Measurements from ENCODE around the gene CMKLR1. TPM values are rescaled to one million over a fixed set of nuclear protein-coding genes. Genes with fewer than 3 reads are reported as not detected.

The CMKLR1 gene
- total RNA-seq, 1 experiment from 2014 or later: 0.12 TPM

DNA sequence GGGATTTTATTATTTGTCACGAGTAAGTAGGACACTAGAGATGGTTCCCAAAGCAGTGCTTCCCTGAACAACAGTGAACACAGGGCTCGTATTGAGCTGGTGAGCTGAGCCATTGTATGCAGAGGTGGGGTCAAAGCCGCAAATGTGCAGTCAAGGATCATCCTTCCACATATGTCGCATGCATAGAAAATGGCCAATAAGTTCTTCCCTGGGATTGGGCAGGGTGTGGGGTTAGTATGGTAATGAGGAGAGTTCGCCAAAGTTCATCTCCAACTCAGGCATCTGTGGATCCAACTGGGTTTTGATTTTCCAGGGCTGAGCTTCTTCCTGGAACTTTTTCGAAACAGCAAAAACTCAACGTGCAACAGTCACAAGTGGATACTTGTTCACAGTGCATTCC lies 86.6 kb downstream of the CMKLR1 start:
- Mint-ChIP-seq H3K27ac (ENCODE audit: low read depth, unreplicated experiment) (no peak overlapping the region), H3K36me3 (ENCODE audit: insufficient read depth, unreplicated experiment) (no peaks in the 10 kb centered on the region), H3K27me3 (ENCODE audit: insufficient read depth, unreplicated experiment) (peaks cover 48% of the 10 kb centered on the region), H3K4me1 (ENCODE audit: insufficient read depth, unreplicated experiment) (no peaks in the 10 kb centered on the region), H3K4me3 (ENCODE audit: unreplicated experiment) (no peak overlapping the region), H3K9me3 (ENCODE audit: unreplicated experiment) (no peaks in the 10 kb centered on the region)
- intact Hi-C loops (cut with micrococcal nuclease): no loop called here
- POLR2A ChIA-PET: no interaction called here
- BruUV-seq (replicated peaks): no TSS peak
- CTCF ChIA-PET: interaction anchor here (0.6 kb wide), 1 partner anchor 260 kb away, joined by 3 read pairs; no protein-coding TSS in a partner anchor
- no peak for DNase-seq (ENCODE audit: unreplicated experiment)
- TF ChIP-seq, protein P1, sequence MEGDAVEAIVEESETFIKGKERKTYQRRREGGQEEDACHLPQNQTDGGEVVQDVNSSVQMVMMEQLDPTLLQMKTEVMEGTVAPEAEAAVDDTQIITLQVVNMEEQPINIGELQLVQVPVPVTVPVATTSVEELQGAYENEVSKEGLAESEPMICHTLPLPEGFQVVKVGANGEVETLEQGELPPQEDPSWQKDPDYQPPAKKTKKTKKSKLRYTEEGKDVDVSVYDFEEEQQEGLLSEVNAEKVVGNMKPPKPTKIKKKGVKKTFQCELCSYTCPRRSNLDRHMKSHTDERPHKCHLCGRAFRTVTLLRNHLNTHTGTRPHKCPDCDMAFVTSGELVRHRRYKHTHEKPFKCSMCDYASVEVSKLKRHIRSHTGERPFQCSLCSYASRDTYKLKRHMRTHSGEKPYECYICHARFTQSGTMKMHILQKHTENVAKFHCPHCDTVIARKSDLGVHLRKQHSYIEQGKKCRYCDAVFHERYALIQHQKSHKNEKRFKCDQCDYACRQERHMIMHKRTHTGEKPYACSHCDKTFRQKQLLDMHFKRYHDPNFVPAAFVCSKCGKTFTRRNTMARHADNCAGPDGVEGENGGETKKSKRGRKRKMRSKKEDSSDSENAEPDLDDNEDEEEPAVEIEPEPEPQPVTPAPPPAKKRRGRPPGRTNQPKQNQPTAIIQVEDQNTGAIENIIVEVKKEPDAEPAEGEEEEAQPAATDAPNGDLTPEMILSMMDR (IDR thresholded peaks at IDR 0.05; ENCODE audit: unreplicated experiment): no peak

DNA sequence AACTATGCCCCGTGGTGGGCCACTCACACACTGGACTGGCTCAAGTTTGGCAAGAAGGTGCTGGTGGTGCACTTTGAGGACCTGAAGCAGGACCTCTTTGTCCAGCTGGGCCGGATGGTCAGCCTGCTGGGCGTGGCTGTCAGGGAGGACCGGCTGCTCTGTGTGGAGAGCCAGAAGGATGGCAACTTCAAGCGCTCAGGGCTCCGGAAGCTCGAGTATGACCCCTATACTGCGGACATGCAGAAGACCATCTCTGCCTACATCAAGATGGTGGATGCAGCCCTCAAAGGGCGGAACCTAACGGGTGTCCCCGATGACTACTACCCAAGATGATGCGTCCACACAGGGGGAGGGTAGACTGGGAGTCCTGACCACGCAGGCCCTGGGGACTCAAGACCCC lies 91.1 kb downstream of the CMKLR1 start:
- TF ChIP-seq, protein P1 (IDR thresholded peaks at IDR 0.05; ENCODE audit: unreplicated experiment): no peak
- no peak overlapping the region for H3K27ac Mint-ChIP-seq (ENCODE audit: low read depth, unreplicated experiment)
- intact Hi-C loops (cut with micrococcal nuclease): no loop called here
- H3K4me3 Mint-ChIP-seq (ENCODE audit: unreplicated experiment): no peak overlapping the region
- H3K36me3 Mint-ChIP-seq (ENCODE audit: insufficient read depth, unreplicated experiment): peaks cover 6% of the 10 kb centered on the region
- DNase-seq (ENCODE audit: unreplicated experiment): no peak
- BruUV-seq (replicated peaks): no TSS peak
- peaks cover 27% of the 10 kb centered on the region for H3K27me3 Mint-ChIP-seq (ENCODE audit: insufficient read depth, unreplicated experiment)
- ChIA-PET POLR2A (no interaction called here), CTCF (no interaction called here)
- H3K9me3 Mint-ChIP-seq (ENCODE audit: unreplicated experiment): no peaks in the 10 kb centered on the region
- no peaks in the 10 kb centered on the region for H3K4me1 Mint-ChIP-seq (ENCODE audit: insufficient read depth, unreplicated experiment)

DNA sequence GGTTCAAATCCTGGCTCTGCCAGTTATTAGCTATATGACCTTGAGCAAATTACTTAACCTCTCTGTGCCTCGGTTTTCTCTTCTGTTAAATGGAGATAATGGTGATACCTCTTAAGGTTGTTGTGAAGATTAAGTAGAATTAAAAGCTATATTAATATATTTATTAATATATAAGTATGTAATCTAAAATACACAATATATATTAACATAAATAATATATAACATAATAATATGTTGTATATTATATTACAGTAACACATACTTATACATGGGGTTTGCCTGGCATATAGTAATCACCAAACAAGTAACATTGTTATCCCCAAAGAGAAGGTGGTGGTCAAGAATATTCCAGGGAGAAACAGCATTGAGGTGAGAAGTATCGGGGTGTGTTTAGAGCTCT lies 92.0 kb downstream of the CMKLR1 start:
- H3K4me1 Mint-ChIP-seq (ENCODE audit: insufficient read depth, unreplicated experiment): no peaks in the 10 kb centered on the region
- BruUV-seq (replicated peaks): no TSS peak
- no peak overlapping the region for H3K4me3 Mint-ChIP-seq (ENCODE audit: unreplicated experiment)
- H3K36me3 Mint-ChIP-seq (ENCODE audit: insufficient read depth, unreplicated experiment): peaks cover 6% of the 10 kb centered on the region
- no peak for DNase-seq (ENCODE audit: unreplicated experiment)
- TF ChIP-seq, protein P1 (IDR thresholded peaks at IDR 0.05; ENCODE audit: unreplicated experiment): no peak
- no peak overlapping the region for H3K27ac Mint-ChIP-seq (ENCODE audit: low read depth, unreplicated experiment)
- no peaks in the 10 kb centered on the region for H3K9me3 Mint-ChIP-seq (ENCODE audit: unreplicated experiment)
- peaks cover 22% of the 10 kb centered on the region for H3K27me3 Mint-ChIP-seq (ENCODE audit: insufficient read depth, unreplicated experiment)
- ChIA-PET POLR2A (no interaction called here), CTCF (interaction anchor here (0.6 to 1.0 kb wide), 2 partner anchors 23 to 29 kb away, joined by 3 read pairs; no protein-coding TSS in a partner anchor)
- intact Hi-C loops (cut with micrococcal nuclease): no loop called here

DNA sequence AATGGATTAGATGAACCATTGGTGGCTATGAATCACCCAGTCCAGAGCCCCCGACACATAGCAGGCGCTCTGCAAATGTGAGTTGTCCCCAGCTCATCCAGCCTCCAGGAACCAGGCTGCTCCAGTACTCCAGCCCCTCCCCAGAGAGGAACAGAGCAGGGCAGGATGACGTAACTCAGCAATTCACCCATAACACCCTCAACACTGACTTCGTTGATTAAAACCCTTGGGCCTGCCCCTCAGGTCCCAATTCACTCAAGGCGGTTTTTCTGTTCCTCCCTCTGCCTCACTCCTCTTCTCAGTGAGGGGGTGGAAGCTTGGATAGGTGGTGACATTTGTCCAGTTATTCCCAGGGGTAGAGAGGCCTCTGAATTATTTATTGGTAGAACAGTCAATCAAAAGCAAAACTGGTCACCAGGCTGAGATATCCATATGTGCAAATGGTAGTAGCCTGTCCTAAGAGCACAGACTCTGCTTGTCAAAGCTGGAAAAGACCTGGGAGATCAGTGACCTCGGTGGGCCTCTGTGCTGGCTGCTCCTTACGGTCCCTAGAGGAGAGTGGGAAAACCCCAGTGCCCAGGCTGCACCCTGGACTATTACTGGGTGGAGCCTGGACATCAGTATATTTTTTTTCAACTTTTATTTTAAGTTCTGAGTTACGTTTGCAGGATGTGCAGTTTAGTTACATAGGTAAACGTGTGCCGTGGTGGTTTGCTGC lies 97.0 kb downstream of the CMKLR1 start:
- DNase-seq (ENCODE audit: unreplicated experiment): no peak
- H3K4me1 Mint-ChIP-seq (ENCODE audit: insufficient read depth, unreplicated experiment): no peaks in the 10 kb centered on the region
- peaks cover 6% of the 10 kb centered on the region for H3K36me3 Mint-ChIP-seq (ENCODE audit: insufficient read depth, unreplicated experiment)
- H3K9me3 Mint-ChIP-seq (ENCODE audit: unreplicated experiment): no peaks in the 10 kb centered on the region
- CTCF ChIA-PET: interaction anchor here (0.7 kb wide), 1 partner anchor 645 kb away, joined by 3 read pairs; no protein-coding TSS in a partner anchor
- TF ChIP-seq, protein P1 (IDR thresholded peaks at IDR 0.05; ENCODE audit: unreplicated experiment): no peak
- POLR2A ChIA-PET: no interaction called here
- H3K27me3 Mint-ChIP-seq (ENCODE audit: insufficient read depth, unreplicated experiment): peaks cover 6% of the 10 kb centered on the region
- intact Hi-C loops (cut with micrococcal nuclease): no loop called here
- H3K27ac Mint-ChIP-seq (ENCODE audit: low read depth, unreplicated experiment): no peak overlapping the region
- no TSS peak for BruUV-seq (replicated peaks)
- no peak overlapping the region for H3K4me3 Mint-ChIP-seq (ENCODE audit: unreplicated experiment)
